Smooth muscle cell of bladder (primary cell): ENCODE data around the gene FKBP1B. TPM values are rescaled to one million over a fixed set of nuclear protein-coding genes. Genes with fewer than 3 reads are reported as not detected.

Experiments
- total RNA-seq: library from RNA; depleted of rRNA; stranded (reverse); fragments of >200 nt; gene quantifications from 2 replicates; pipeline ENCODE4 v1.2.3, GENCODE V29; 2014

Gene FKBP1B
- total RNA-seq = 7.0 and 9.4 TPM in 2 replicates

DNA sequence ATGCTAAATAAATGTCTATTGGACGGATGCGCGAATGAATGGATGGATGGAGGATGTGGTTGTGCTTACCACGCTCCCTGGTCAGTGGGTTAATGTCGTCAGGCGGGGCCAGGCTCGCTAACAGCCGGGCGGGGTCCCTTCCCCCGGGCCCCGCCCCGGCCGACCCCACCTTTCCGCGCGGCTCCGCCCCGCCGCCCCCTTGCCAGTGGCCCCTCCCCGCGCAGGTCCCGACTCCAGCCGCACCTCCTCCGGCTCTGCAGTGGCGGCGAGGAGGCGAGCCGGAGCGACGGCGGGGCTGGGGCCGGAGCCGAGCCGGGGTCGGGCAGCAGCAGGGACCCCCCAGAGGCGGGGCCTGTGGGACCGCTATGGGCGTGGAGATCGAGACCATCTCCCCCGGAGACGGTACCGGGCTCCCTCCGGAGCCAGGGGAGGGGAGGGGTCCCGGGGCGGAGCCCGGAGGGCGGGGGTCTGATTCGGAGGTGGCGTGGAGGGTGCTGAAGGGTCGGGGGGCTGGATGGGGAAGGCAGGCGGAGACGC lies at the start of gene FKBP1B:
Gene FKBP1B (plus strand): TSS at position 257 of the 537 bp plus-strand sequence. CDS start 109 bp downstream, at position 366.

DNA sequence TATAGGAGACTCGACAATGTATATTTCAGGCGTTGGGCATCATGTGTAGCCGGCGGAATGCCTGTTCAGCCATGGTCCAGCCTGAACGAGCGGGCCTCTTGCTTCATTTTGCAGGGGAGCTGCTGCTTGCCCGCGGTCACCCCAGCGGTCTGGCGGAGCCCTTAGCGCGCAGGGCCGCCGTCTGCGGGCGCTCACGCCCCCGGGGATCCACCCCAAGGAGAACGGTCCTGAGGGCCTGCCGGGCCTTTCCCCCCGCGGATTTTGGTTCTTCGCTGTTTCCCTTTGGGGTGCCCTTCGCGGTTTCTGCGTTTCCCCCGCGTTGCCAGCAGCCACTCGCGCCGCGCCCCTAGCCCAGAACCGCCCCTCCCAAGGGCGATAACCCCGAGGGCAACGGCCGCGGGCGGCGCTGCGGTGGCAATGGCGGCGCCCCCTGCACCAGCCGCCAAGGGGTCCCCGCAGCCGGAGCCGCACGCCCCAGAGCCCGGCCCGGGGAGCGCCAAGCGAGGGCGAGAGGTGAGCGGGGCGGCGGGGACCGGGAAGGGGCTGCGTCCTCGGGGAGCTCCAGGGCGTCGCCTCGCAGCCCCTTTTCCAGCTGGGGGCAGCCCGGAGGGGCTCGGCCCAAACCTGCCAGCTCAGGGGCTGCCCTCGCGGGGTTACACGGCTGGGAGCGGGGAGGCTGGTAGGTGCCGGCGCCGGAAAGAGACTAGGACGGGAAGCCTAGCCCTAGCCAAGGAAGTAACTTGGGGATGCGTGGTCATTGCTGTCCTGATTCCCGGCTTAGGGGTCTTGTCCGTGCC lies 39.7 kb upstream of the FKBP1B start, which contains the start of gene MFSD2B:
Gene MFSD2B (plus strand): TSS at position 406 of the 797 bp plus-strand sequence. CDS start 12 bp downstream, at position 418.

DNA sequence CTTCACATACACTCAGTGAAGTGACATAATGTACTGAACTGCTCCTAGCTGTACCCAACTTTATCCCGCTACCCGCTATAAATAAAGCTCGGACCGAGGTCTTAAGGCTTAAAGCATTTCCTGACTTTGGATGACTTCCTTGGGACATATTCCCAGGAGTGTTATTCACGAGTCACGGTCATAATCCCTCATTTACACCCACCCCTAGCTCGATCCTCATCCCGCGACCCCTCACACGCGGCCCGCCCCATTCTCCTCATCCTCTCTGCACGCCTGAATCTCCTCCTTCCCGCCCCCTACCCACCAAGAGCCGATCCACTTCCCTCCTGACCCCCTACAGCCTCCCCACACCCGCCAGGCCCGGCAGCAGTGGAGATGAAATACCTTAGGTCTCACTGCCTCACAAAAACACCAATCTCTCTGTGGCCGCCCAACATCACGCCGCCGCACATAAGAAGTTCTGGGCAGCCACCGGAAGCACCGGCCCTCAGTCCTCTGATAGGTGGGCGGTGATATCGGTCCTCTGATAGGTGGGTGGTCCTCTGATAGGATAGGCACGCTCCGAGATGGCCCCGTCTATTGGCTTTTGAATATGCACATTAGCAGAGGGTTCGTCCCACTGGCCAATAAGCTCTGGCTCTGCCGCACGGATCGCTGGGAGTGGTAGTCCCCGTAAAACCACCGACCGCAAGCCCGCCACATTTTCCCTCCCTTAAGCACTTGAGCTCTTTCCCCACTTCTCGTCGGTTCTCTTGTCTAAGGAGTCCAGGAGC lies 2.4 kb upstream of the FKBP1B start, which contains the start of gene WDCP:
Gene WDCP (minus strand): TSS at position 462 of the 773 bp plus-strand sequence. CDS start 7,897 bp downstream, outside the sequence.

DNA sequence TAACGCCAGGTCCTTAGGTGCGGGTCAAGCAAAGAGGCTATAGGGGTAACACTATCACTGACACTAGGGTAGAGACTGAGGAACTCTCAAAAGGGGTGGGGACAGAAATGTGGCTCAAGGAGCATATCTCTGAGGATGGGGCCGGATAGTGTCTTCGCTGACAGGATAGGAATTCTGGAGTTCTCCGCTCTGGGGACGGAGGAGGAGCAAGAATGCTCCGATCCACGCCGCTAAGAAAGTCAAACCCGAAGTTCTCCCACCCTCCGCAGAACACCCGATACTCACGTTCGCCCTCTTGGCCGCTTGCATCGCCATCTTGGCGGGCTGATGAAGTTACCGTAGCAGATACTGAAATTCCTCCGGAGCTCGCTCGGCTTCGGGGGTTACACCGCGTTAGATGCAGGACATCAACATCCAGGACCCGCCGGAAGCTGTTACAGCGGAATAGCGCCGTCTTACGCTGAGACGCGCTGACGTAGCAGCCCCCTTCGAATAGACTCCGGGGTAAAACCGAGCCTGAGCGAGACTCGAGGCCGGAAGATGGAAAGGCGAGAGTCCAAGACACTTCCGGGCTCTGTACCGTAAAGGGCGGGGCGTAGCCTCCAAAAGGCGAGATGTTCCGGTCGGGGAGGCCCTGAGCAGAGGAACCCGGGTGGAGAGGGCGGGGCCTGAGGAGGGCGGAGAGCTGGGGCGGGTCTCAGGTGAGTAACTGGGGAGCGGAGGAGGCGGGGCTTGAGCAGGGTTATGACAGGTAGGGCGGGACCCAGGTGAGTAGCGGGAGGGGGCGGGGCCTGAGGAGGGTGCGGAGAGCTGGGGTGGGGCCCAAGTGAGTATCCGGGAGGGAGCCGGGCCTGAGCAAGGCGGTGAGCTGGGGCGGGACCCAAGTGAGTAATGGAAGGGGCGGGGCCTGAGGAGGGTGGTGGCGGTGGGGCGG lies 26.6 kb downstream of the FKBP1B start, which contains the start of gene SF3B6:
Gene SF3B6 (minus strand): TSS at position 412 of the 934 bp plus-strand sequence. CDS start 97 bp downstream, at position 315.

DNA sequence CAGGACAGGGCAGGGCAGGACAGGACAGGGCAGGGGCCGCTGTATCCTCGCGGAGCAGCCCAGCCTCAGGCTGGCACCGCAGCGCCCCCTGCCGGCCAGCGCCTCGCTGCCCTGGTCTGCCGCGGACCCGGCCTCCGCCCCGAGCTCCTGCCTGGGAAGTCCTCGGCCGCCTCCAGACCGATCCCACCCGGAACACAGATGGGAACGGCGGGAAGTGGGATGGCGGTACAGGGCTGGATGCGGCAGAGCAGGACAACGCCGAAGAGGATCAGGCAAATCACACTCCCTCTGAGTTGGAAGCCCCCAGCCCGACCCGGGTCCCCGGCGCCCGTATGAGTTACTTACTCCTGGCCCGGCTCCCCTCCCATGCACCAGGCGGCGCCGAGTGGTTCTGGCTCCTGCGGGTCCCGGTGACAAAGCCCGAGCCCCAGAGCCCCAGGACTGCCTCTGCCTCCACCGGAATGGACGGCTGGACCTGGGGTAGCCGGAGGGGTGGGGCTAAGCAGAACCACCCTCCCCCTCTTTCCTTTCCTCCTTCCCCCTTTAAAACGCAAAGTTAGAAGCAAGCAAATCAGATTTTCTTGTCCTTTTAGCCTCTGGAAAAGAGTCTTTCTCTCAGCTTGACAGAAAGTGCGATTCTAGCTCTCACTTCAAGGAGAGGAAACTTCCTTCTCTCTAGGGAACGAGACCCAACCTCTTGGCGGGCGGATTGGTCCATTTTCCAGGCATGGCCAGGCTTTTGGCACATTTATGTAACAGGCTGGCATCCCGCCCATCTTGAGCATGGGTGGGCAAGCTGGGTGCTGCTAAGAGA lies 35.1 kb downstream of the FKBP1B start, which contains the start of gene TP53I3:
Gene TP53I3 (minus strand): TSS at position 449 of the 814 bp plus-strand sequence. CDS start 508 bp downstream, outside the sequence.

Other genes starting within 250 kb of the FKBP1B start
- 8.6 and 11.2 TPM in 2 replicates for gene ATAD2B, start 122.6 kb upstream of the FKBP1B start, total RNA-seq
- 13.4 and 15.9 TPM in 2 replicates for gene UBXN2A, start 109.3 kb upstream of the FKBP1B start, total RNA-seq
- gene MFSD2B, start 39.7 kb upstream of the FKBP1B start, total RNA-seq = 0.28 and 0.55 TPM in 2 replicates
- 6.1 and 7.8 TPM in 2 replicates for gene WDCP, start 2.4 kb upstream of the FKBP1B start, total RNA-seq
- 127 and 139 TPM in 2 replicates for gene SF3B6, start 26.6 kb downstream of the FKBP1B start, total RNA-seq
- 35.7 and 46.9 TPM in 2 replicates for gene TP53I3, start 35.1 kb downstream of the FKBP1B start, total RNA-seq
- gene PFN4, start 73.6 kb downstream of the FKBP1B start, total RNA-seq = 0.28 and 0.46 TPM in 2 replicates
- gene FAM228B, start 73.7 kb downstream of the FKBP1B start, total RNA-seq = 7.5 and 9.8 TPM in 2 replicates
- gene FAM228A, start 125.3 kb downstream of the FKBP1B start, total RNA-seq = under 0.01 and 0.18 TPM in 2 replicates